ENCODE results near the gene SERPINI1. TPM values are rescaled to one million over a fixed set of nuclear protein-coding genes. Genes with fewer than 3 reads are reported as not detected.

SERPINI1 gene
- total RNA-seq, 1 experiment from 2014 or later: 6.0 TPM

DNA sequence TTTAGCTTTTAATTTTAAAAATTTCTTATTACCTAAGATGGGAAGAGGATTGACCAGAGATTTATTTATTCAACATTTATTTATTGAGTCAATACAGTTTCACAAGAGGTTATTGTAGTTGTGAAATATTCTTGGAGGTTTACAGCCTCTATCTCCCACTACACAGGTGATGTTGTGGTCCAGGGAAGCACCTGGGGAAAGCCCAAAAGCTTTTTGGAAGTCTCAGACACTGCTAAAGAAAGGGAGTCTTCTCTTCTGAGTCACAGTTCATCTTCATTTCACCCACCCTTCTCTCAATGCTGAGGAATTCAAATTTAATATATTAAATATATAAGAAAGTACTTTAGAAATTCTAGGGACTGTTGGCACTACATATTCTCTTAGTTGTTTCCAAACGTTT is 41.8 kb downstream of the SERPINI1 start:
- H3K4ac ChIP-seq (ENCODE audit: low read depth, low read length): no peak overlapping the region
- H3K23me2 ChIP-seq (ENCODE audit: insufficient read length, low read depth, low read length, poor library complexity, severe bottlenecking): no peaks in the 10 kb centered on the region
- H2BK12ac ChIP-seq (ENCODE audit: insufficient read length, low read depth, low read length): no peak overlapping the region
- H3K4me1 ChIP-seq (ENCODE audit: insufficient read depth, low read length): peaks cover 2% of the 10 kb centered on the region; the same call in 1 of the 2 replicates
- Mint-ChIP-seq H3K27me3 (ENCODE audit: low read depth) (no peaks in the 10 kb centered on the region), H3K9me3 (peaks cover 4 to 9% of the 10 kb centered on the region in 2 experiments; a peak in 4 of 5 replicates), H3K4me1 (peaks cover 11 to 12% of the 10 kb centered on the region in 2 experiments), H3K4me3 (no peak overlapping the region), H3K36me3 (ENCODE audit: insufficient read depth in 1 of 3, low read depth in 3 of 3) (peaks cover 1 to 11% (median 4%) of the 10 kb centered on the region in 3 experiments; a peak in 4 of 7 replicates), H3K27ac (no peak overlapping the region)
- no CpG with 5 or more reads among the region's 1 CpG for WGBS (ENCODE audit: extremely low coverage, insufficient read length, low lambda C conversion rate)
- H3K9ac ChIP-seq (ENCODE audit: extremely low read depth, insufficient read length, low read length): no peak overlapping the region
- no peaks in the 10 kb centered on the region for H3K27me3 ChIP-seq (ENCODE audit: insufficient read depth, low read length)
- H2BK15ac ChIP-seq (ENCODE audit: low read depth, low read length): no peak overlapping the region
- H4K20me1 ChIP-seq (ENCODE audit: control insufficient read depth, insufficient read depth, insufficient read length): no peaks in the 10 kb centered on the region
- H2AK5ac ChIP-seq (ENCODE audit: insufficient read length, low read length): no peak overlapping the region
- H3K23ac ChIP-seq (ENCODE audit: insufficient read length, low read depth, low read length): no peak overlapping the region
- DNase-seq: no peak
- H3K18ac ChIP-seq (ENCODE audit: insufficient read length, low read depth, low read length): no peak overlapping the region
- H3K79me2 ChIP-seq (ENCODE audit: insufficient read depth, low read length): no peaks in the 10 kb centered on the region
- H3K27ac ChIP-seq (ENCODE audit: insufficient read length, low read depth, low read length): no peak overlapping the region
- no peak overlapping the region for H3K14ac ChIP-seq (ENCODE audit: insufficient read depth, low read length)
- H3K4me2 ChIP-seq (ENCODE audit: insufficient read depth, insufficient read length, low read length): no peak overlapping the region
- H2BK120ac ChIP-seq (ENCODE audit: low read depth, low read length, poor library complexity, severe bottlenecking): no peak overlapping the region
- H2BK20ac ChIP-seq (ENCODE audit: low read depth, low read length, poor library complexity, severe bottlenecking): no peak overlapping the region
- H4K5ac ChIP-seq (ENCODE audit: insufficient read length, low read depth, low read length): no peak overlapping the region
- TF ChIP-seq, protein P1, sequence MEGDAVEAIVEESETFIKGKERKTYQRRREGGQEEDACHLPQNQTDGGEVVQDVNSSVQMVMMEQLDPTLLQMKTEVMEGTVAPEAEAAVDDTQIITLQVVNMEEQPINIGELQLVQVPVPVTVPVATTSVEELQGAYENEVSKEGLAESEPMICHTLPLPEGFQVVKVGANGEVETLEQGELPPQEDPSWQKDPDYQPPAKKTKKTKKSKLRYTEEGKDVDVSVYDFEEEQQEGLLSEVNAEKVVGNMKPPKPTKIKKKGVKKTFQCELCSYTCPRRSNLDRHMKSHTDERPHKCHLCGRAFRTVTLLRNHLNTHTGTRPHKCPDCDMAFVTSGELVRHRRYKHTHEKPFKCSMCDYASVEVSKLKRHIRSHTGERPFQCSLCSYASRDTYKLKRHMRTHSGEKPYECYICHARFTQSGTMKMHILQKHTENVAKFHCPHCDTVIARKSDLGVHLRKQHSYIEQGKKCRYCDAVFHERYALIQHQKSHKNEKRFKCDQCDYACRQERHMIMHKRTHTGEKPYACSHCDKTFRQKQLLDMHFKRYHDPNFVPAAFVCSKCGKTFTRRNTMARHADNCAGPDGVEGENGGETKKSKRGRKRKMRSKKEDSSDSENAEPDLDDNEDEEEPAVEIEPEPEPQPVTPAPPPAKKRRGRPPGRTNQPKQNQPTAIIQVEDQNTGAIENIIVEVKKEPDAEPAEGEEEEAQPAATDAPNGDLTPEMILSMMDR (conservative IDR thresholded peaks at IDR 0.05): no peak
- no peak overlapping the region for H2AFZ ChIP-seq (ENCODE audit: low read length)
- no peaks in the 10 kb centered on the region for H3K79me1 ChIP-seq (ENCODE audit: insufficient read depth, low read depth, low read length, poor library complexity, severe bottlenecking)
- H3K9me3 ChIP-seq (ENCODE audit: control insufficient read depth, low read depth, low read length): no peaks in the 10 kb centered on the region
- H3K56ac ChIP-seq (ENCODE audit: insufficient read length, low read depth, low read length): no peak overlapping the region
- H2BK5ac ChIP-seq (ENCODE audit: insufficient read length, low read length): no peak overlapping the region
- no peak overlapping the region for H3T11ph ChIP-seq (ENCODE audit: low read length)
- H4K8ac ChIP-seq (replicated peaks; ENCODE audit: insufficient read length, low read depth, low read length): no peak overlapping the region
- H4K91ac ChIP-seq (ENCODE audit: insufficient read length, low read depth, low read length): no peak overlapping the region

Data from H9 (cell line).